Measurements from ENCODE around the gene DRGX. TPM values are rescaled to one million over a fixed set of nuclear protein-coding genes. Genes with fewer than 3 reads are reported as not detected.

Gene DRGX
- polyA plus RNA-seq, 3 donors: 0.09 TPM; not detected in 2

Other genes starting within 250 kb of the DRGX start
- gene TMEM273, start 207.7 kb downstream of the DRGX start, polyA plus RNA-seq (ENCODE audit: insufficient read length in 3 of 3): 1 to 10 TPM; 2.1 to 3.1 (median 2.7) TPM
- under 1 TPM; 0.06 to 0.13 (median 0.09) TPM for gene C10orf71, start 96.9 kb downstream of the DRGX start, polyA plus RNA-seq (ENCODE audit: insufficient read length in 3 of 3)
- gene ERCC6, start 143.0 kb upstream of the DRGX start, polyA plus RNA-seq (ENCODE audit: insufficient read length in 3 of 3): 10 to 100 TPM; 15.2 to 16.5 (median 15.8) TPM
- gene SLC18A3, start 214.2 kb upstream of the DRGX start, polyA plus RNA-seq (ENCODE audit: insufficient read length in 3 of 3): not detected
- under 1 TPM in 1 of 3 donors, not detected in 2; 0.11 TPM for gene CHAT, start 217.9 kb upstream of the DRGX start, polyA plus RNA-seq (ENCODE audit: insufficient read length in 3 of 3)